ENCODE data around the gene MSH2.
A peak's percentile ranks its signal among the peaks of the same experiment; 100 is the strongest.
"Not testable (repeated sequence)": the region's sequence is repeated elsewhere in the genome, so short reads cannot be mapped to it uniquely, and the experiment has no call there.

MSH2 gene

DNA sequence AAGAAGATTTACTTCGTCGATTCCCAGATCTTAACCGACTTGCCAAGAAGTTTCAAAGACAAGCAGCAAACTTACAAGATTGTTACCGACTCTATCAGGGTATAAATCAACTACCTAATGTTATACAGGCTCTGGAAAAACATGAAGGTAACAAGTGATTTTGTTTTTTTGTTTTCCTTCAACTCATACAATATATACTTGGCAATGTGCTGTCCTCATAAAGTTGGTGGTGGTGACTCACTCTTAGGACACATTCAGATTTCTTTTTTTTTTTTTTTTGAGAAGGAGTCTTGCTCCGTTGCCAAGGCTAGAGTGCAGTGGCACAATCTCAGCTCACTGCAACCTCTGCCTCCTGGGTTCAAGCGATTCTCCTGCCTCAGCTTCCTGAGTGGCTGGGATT, 26.8 kb downstream of the MSH2 start:
- DNase-seq (no peak), ATAC-seq (replicated peaks) (no peak)
- Mint-ChIP-seq H3K4me3 (no peak overlapping the region), H3K27me3 (no peaks in the 10 kb centered on the region), H3K27ac (no peak overlapping the region), H3K9me3 (peaks cover 0 to 4% of the 10 kb centered on the region in 2 donors), H3K36me3 (peaks cover 26 to 37% of the 10 kb centered on the region in 2 donors), H3K4me1 (no peaks in the 10 kb centered on the region)

DNA sequence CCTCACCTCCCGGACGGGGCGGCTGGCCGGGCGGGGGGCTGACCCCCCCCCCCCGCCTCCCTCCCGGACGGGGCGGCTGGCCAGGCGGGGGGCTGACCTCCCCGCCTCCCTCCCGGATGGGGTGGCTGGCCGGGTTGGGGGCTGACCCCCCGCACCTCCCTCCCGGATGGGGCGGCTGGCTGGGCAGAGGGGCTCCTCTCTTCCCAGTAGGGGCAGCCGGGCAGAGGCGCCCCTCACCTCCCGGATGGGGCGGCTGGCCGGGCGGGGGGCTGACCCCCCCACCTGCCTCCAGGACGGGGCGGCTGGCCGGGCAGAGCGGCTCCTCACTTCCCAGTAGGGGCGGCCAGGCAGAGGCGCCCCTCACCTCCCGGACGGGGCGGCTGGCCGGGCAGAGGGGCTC, 30.1 kb downstream of the MSH2 start:
- H3K27me3 Mint-ChIP-seq; H3K27ac Mint-ChIP-seq; ATAC-seq (replicated peaks); DNase-seq; H3K4me1 Mint-ChIP-seq; H3K4me3 Mint-ChIP-seq; H3K9me3 Mint-ChIP-seq: not testable (repeated sequence)
- H3K36me3 Mint-ChIP-seq: peaks cover 32 to 42% of the 10 kb centered on the region in 2 donors

GRCh38 chr2:47433445-47433844, 30.5 kb downstream of the MSH2 start:
- H3K27ac Mint-ChIP-seq; H3K4me1 Mint-ChIP-seq; H3K4me3 Mint-ChIP-seq; H3K9me3 Mint-ChIP-seq; DNase-seq; ATAC-seq (replicated peaks); H3K27me3 Mint-ChIP-seq: not testable (repeated sequence)
- peaks cover 35 to 46% of the 10 kb centered on the region in 2 donors for H3K36me3 Mint-ChIP-seq

GRCh38 chr2:47437287-47437686, 34.3 kb downstream of the MSH2 start:
- DNase-seq (no peak), ATAC-seq (replicated peaks) (no peak)
- H3K27me3 Mint-ChIP-seq: no peaks in the 10 kb centered on the region
- peaks cover 19 to 30% of the 10 kb centered on the region in 2 donors for H3K36me3 Mint-ChIP-seq
- no peak overlapping the region for H3K27ac Mint-ChIP-seq
- peaks cover 0 to 1% of the 10 kb centered on the region in 2 donors for H3K9me3 Mint-ChIP-seq
- no peaks in the 10 kb centered on the region for H3K4me1 Mint-ChIP-seq
- no peak overlapping the region for H3K4me3 Mint-ChIP-seq

DNA sequence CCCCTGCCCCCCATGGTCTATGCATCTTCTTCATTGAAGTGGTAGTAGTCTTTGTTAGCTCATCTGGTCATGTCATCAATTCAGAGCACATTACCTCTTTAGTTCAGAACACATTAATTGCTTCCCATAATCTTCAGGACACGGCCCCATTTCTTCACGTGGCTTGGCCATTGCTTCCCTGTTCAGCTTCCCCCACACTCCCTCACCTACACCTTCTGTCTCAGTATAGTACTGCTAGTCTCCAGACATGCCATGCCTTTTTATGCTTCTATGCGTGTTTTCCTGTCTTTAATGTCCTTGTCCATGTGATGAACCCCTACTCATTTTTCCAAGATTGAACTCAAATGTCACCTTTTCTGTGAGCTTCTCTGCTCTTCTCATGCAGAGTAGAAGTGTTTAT, 35.1 kb downstream of the MSH2 start:
- DNase-seq (no peak), ATAC-seq (replicated peaks) (no peak)
- Mint-ChIP-seq H3K9me3 (no peaks in the 10 kb centered on the region), H3K27ac (no peak overlapping the region), H3K4me1 (no peaks in the 10 kb centered on the region), H3K36me3 (peaks cover 20 to 32% of the 10 kb centered on the region in 2 donors), H3K27me3 (no peaks in the 10 kb centered on the region), H3K4me3 (no peak overlapping the region)

DNA sequence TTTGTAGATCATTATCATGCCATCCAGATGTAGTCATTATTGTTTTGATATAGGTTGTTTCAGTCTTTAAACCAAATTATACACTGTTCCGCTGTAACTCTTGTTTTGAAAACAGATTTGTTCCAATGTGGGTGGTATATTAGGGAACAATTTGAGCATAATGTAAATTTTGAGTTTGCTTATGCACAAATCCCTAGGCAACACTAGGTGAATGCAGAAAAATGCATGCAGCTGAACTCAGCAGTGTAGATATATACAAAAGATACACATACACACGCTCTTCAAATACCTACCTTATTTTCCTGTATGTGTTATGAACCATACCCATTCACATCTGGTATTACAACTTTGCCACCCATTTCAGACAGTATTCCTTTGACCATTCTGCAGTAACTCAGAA, 35.8 kb downstream of the MSH2 start:
- ATAC-seq (replicated peaks) (no peak), DNase-seq (no peak)
- no peak overlapping the region for H3K27ac Mint-ChIP-seq
- H3K36me3 Mint-ChIP-seq: peaks cover 20 to 36% of the 10 kb centered on the region in 2 donors
- H3K4me3 Mint-ChIP-seq: no peak overlapping the region
- H3K4me1 Mint-ChIP-seq: peaks cover 0 to 2% of the 10 kb centered on the region in 2 donors
- H3K27me3 Mint-ChIP-seq: no peaks in the 10 kb centered on the region
- no peaks in the 10 kb centered on the region for H3K9me3 Mint-ChIP-seq

DNA sequence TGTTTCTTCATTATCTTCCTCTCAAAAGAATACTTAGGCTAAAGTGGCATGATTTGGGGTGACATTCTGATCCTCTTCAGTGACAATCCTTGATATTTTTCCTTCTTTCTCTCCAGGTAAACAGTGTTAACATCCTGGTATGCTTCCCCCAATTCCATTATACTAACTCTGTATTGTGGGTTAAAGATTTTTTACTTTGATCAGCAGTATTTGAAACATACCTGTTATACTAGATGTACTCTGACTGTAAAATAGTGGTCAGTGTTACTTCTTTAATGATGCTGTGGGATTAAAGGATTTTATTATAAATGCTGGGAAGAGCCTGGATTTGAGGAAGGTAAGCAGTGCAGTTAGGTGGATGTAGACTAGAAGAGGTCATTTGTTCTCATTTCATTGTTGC, 48.8 kb downstream of the MSH2 start:
- H3K4me3 Mint-ChIP-seq: no peak overlapping the region
- H3K27ac Mint-ChIP-seq: no peak overlapping the region
- DNase-seq (no peak), ATAC-seq (replicated peaks) (no peak)
- no peaks in the 10 kb centered on the region for H3K27me3 Mint-ChIP-seq
- no peaks in the 10 kb centered on the region for H3K4me1 Mint-ChIP-seq
- peaks cover 18 to 64% of the 10 kb centered on the region in 2 donors for H3K36me3 Mint-ChIP-seq
- no peaks in the 10 kb centered on the region for H3K9me3 Mint-ChIP-seq

DNA sequence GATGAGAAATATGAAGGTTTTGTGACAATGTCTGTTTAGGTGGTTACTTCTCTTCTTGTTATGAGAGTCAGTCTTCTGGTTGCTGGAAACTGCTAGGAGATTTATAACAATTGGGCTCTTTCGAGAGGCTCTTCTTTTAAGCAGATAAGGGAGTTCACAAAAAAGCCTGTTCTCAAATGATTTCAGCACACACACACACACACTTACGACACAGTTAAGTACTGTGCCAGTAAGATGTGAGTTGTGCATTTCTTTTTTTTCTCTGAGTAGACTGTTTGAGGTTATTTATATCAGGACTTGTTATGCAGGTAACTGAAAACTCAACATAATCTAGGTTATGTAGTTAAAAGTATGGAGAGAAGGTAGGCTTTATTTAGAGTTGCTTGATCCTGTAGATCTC, 49.8 kb downstream of the MSH2 start:
- peaks cover 23 to 67% of the 10 kb centered on the region in 2 donors for H3K36me3 Mint-ChIP-seq
- peaks cover 2 to 6% of the 10 kb centered on the region in 2 donors for H3K4me1 Mint-ChIP-seq
- H3K4me3 Mint-ChIP-seq: no peak overlapping the region
- H3K9me3 Mint-ChIP-seq: no peaks in the 10 kb centered on the region
- H3K27me3 Mint-ChIP-seq: no peaks in the 10 kb centered on the region
- DNase-seq: no peak
- no peak for ATAC-seq (replicated peaks)
- H3K27ac Mint-ChIP-seq: no peak overlapping the region

- not testable (repeated sequence) for H3K27ac Mint-ChIP-seq; H3K4me3 Mint-ChIP-seq; ATAC-seq (replicated peaks); H3K27me3 Mint-ChIP-seq; H3K9me3 Mint-ChIP-seq; DNase-seq
- H3K4me1 Mint-ChIP-seq: peaks cover 8 to 18% of the 10 kb centered on the region in 2 donors
- H3K36me3 Mint-ChIP-seq: peaks cover 26 to 62% of the 10 kb centered on the region in 2 donors
Measured at GRCh38 chr2:47454818-47455217, 51.9 kb downstream of the MSH2 start.

DNA sequence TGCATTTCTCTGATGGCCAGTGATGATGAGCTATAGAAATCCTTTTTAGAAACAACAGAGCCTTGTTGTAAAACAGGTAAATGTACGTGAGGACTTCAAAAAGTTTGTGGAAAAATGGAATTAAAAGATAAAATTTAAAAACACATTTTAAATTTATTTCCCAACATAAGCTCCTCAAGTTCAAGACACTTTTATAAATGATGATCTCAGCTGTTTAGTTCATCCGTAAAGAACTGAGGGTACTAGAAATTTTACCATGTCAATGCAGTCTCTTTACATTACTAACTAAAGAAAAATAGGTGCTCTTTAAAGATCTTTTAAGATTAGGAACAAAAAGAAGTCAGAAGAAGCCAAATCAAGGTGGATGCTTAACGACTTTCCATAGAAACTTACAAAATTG, 52.5 kb downstream of the MSH2 start:
- Mint-ChIP-seq H3K4me3 (no peak overlapping the region), H3K36me3 (peaks cover 28 to 61% of the 10 kb centered on the region in 2 donors)

GRCh38 chr2:47456851-47457250, 53.9 kb downstream of the MSH2 start:
- peaks cover 0 to 3% of the 10 kb centered on the region in 2 donors for H3K9me3 Mint-ChIP-seq
- peaks cover 22 to 52% of the 10 kb centered on the region in 2 donors for H3K36me3 Mint-ChIP-seq
- no peaks in the 10 kb centered on the region for H3K27me3 Mint-ChIP-seq
- peak overlapping the region; percentile 65 for H3K27ac Mint-ChIP-seq
- no peak overlapping the region for H3K4me3 Mint-ChIP-seq
- ATAC-seq (replicated peaks): no peak
- no peak for DNase-seq
- H3K4me1 Mint-ChIP-seq: peaks cover 8 to 18% of the 10 kb centered on the region in 2 donors

More for the DNA sequence above, 52.5 kb downstream of the MSH2 start:
- ATAC-seq (replicated peaks) (no peak), DNase-seq (no peak)
- Mint-ChIP-seq H3K9me3 (peaks cover 0 to 3% of the 10 kb centered on the region in 2 donors), H3K27ac (no peak overlapping the region), H3K4me1 (peaks cover 8 to 18% of the 10 kb centered on the region in 2 donors), H3K27me3 (no peaks in the 10 kb centered on the region)

- Mint-ChIP-seq H3K36me3 (peaks cover 22 to 50% of the 10 kb centered on the region in 2 donors), H3K27me3 (no peaks in the 10 kb centered on the region), H3K9me3 (peaks cover 0 to 3% of the 10 kb centered on the region in 2 donors), H3K27ac (peak overlapping the region; percentile 65), H3K4me3 (no peak overlapping the region), H3K4me1 (peaks cover 8 to 18% of the 10 kb centered on the region in 2 donors)
- DNase-seq (no peak), ATAC-seq (replicated peaks) (peak; percentile 41 to 68)
Measured at GRCh38 chr2:47457268-47457667, 54.3 kb downstream of the MSH2 start.

GRCh38 chr2:47459021-47459420, 56.1 kb downstream of the MSH2 start:
- Mint-ChIP-seq H3K27me3 (no peaks in the 10 kb centered on the region), H3K4me1 (peaks cover 8 to 18% of the 10 kb centered on the region in 2 donors), H3K27ac (peak overlapping the region; percentile 53), H3K36me3 (peaks cover 25 to 50% of the 10 kb centered on the region in 2 donors), H3K9me3 (peaks cover 0 to 3% of the 10 kb centered on the region in 2 donors), H3K4me3 (no peak overlapping the region)
- DNase-seq: no peak
- no peak for ATAC-seq (replicated peaks)

- ATAC-seq (replicated peaks) (no peak), DNase-seq (no peak)
- Mint-ChIP-seq H3K27me3 (no peaks in the 10 kb centered on the region), H3K4me3 (no peak overlapping the region), H3K36me3 (peaks cover 31 to 54% of the 10 kb centered on the region in 2 donors), H3K4me1 (peaks cover 8 to 18% of the 10 kb centered on the region in 2 donors), H3K27ac (no peak overlapping the region), H3K9me3 (peaks cover 0 to 3% of the 10 kb centered on the region in 2 donors)
Measured at GRCh38 chr2:47460766-47461165, 57.8 kb downstream of the MSH2 start.

DNA sequence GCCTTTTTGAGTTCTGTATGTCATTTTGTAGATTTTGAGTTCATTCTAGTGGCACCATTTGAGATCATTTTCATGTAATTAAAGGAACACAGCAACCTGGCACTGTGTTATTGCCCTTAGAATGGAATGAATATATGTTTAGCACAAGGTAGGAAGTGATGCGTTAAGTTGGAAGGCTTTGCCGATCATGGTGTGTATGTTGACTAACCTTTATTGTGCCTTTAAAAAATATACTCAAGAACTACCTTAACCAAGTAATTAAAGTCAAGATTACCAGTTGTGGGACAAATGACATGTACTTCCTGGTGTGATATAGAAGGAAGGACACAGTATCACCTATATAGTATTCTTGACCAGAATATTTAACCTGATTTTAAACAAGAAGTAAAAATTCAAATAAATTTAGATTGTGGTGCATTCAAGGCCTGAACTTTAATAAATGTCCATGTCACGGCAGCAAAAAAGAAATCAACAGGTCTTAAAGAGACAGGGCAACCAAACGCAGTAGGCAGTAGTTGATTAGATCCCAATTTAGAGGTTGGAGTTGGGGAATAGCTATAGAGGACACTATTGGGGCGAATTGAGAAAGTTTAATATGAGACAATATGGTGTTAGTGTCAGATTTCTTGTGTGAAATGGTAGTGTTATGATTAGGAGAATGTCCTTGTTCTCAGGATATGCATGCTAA, 68.6 kb downstream of the MSH2 start:
- Mint-ChIP-seq H3K4me1 (no peaks in the 10 kb centered on the region), H3K36me3 (peaks cover 20 to 35% of the 10 kb centered on the region in 2 donors), H3K4me3 (no peak overlapping the region), H3K27ac (no peak overlapping the region), H3K27me3 (no peaks in the 10 kb centered on the region), H3K9me3 (no peaks in the 10 kb centered on the region)
- ATAC-seq (replicated peaks): no peak
- no peak for DNase-seq
